ENCODE data around the gene CXCR6. TPM values are rescaled to one million over a fixed set of nuclear protein-coding genes. Genes with fewer than 3 reads are reported as not detected.

The CXCR6 gene
- total and polyA plus RNA-seq, 2 of the 8 experiments (the other 6 are each of a cell fraction or from before 2014, with no cell fraction given) = not detected

DNA sequence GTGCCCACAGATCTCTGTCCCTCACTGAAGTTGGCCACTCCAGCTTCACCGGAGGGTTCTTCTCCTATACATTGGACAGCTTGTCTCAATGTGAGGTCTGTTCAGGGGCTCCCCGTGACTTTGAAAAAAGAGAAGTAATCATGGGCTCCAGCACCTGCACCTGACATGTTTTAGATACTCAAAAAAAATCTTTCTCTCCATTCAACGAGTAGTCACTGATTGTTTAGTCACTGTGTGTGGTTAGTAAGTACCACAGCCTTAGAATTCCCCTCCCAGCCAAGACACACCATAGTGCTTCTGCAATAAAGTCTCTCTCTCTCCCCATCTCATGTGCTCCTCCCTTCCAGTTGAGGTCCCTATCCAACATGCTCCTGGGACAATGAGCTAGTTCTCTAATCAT is 38.3 kb upstream of the CXCR6 start (continued):
- no peak for TF ChIP-seq CBX5 (IDR thresholded peaks at IDR 0.05; ENCODE audit: low read depth, low read length)
